Muscle of leg (tissue), 11 donors: Measurements from ENCODE around the gene SCUBE1. TPM values are rescaled to one million over a fixed set of nuclear protein-coding genes. Genes with fewer than 3 reads are reported as not detected.

Source experiments
- DNase-seq: peaks from one replicate; pipeline ENCODE4 v3.0.0; 2013
- H3K27ac ChIP-seq: one replicate; pipeline ENCODE4 v1.5.1; 2013; ENCODE audit warnings: mild to moderate bottlenecking, low read length, control low read depth
- H3K27me3 ChIP-seq: one replicate; pipeline ENCODE4 v1.6.1; 2013; ENCODE audit warnings: low read length; ENCODE audit not compliant: control insufficient read depth, insufficient read depth
- H3K36me3 ChIP-seq: one replicate; pipeline ENCODE4 v1.6.1; 2013; ENCODE audit warnings: low read length; ENCODE audit not compliant: control insufficient read depth, insufficient read depth
- H3K4me1 ChIP-seq: one replicate; pipeline ENCODE4 v1.6.1; 2013; ENCODE audit warnings: low read length; ENCODE audit not compliant: control insufficient read depth, insufficient read depth
- H3K4me3 ChIP-seq: one replicate; pipeline ENCODE4 v1.5.1; 2013; ENCODE audit warnings: low read length, control low read depth
- H3K9me3 ChIP-seq: replicated peaks from 2 replicates; pipeline ENCODE4 v1.6.1; 2013; ENCODE audit warnings: low read depth, low read length; ENCODE audit not compliant: control insufficient read depth
- WGBS: methylation state at CpG from one replicate; pipeline ENCODE4 v1.1.5; 2013; ENCODE audit warnings: missing lambda C conversion rate; ENCODE audit not compliant: insufficient coverage; 5-methylcytosine and 5-hydroxymethylcytosine counted together
- polyA plus RNA-seq, 8 donors: library from polyadenylated mRNA; unstranded; fragments of 120-200 nt; gene quantifications; one replicate each; pipeline versions ENCODE4 v1.2.1 to v1.2.3, GENCODE V29; 2013; ENCODE audit warnings: inconsistent platforms in 1 of 8, low replicate concordance in 1 of 8; ENCODE audit not compliant: insufficient read length in 8 of 8, insufficient read depth in 1 of 8
- total RNA-seq: library from RNA; stranded (reverse); fragments of 120-200 nt; gene quantifications from one replicate; pipeline ENCODE4 v1.2.4, GENCODE V29; 2013

SCUBE1 gene
- total and polyA plus RNA-seq, 9 donors, result 0.13 to 2.1 (median 0.45) TPM

DNA sequence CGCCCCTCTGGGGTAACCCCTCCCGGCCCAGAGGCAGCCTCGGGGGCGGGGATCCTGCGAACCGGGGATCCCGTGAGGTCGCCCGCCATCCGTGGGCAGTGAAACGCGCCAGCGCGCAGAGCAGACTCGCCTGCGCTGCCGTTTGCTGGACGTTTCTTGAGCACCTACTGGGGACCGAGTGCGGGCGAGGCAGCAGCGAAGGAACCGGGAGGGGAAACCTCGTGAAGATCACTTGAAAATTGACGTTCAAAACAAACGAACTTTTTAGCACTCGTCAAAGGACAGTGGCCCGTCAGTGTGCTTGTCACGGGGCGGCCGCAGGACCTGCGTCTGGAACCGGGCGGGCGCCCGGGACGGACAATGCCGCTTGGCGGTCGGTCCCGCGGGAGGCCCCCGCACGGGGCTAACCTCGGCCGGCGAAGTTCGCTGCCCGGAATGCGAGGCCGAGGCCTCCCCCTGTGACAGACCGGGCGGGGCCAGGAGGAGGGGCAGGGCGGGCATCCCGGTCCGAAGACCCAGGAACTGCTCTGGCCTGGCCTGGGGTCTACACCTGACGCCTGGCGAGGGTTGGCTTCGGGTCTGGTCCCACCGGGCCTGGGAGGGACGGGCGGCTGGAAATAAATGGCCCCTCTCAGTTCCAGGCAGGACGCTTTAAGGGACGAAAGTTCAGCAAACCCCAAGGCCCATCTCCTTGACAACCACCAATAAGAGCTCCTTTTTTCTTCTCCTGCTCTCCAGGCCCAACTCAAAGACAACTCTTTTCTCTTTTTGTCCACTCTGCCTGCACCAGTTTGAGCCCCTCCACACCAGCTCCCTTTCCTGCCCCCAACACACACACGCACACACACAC, 723 bp upstream of the SCUBE1 start:
- Histone ChIP-seq H3K27me3 (peaks cover 69% of the 10 kb centered on the region), H3K27ac (no peak overlapping the region), H3K9me3 (no peaks in the 10 kb centered on the region), H3K4me3 (no peak overlapping the region), H3K4me1 (peaks cover 13% of the 10 kb centered on the region), H3K36me3 (no peaks in the 10 kb centered on the region)
- peak; percentile 54 for DNase-seq
- WGBS, result 7% methylated on average over 63 of the region's 65 CpGs

DNA sequence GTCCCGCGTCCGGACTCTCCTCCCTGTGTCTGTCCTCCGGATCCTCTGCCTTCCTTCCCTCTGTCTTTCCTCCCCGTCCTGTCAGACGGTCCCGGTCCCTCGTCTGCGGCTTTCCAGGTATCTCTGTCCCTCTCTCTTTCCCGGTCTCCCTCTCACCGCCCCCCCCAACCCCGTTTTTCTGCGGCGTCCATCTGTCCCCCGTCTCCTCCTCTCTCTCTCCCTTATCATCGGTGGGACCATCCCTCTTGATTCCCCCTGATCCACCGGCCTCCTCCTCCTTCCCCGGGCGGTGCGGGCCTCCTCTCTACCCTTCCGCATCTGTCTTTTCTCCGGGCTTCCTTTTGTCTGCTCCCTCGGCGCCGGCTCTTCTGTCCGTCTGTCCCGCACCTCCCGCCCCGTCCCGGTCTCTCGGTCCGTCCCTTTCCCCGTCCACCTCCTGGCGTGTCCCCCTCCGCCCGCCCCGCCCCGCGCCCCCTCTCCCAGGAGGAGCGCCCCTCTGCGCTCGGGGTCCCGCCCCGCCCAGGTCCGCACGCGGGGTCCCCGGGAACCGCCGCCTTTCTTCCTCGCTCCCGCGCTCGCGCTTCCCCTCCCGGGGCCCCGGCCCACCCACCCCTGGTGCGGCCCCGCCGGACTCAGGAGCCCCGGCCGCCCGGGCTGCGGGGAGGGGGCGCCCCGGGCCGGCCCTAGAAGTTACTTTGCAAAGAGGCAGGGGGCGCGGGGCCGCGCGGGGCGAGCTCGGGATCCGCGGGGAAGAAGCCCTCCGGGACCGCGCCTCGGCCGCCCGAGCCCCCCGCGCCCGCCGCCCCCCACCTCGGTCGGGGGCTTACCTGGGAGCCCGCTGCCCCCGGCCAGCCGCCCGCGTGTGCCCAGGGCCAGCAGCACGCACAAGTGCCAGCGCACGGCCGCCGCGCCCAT, 568 bp downstream of the SCUBE1 start:
- Histone ChIP-seq H3K27ac (no peak overlapping the region), H3K4me1 (peaks cover 13% of the 10 kb centered on the region), H3K9me3 (no peaks in the 10 kb centered on the region), H3K4me3 (no peak overlapping the region), H3K36me3 (no peaks in the 10 kb centered on the region), H3K27me3 (peaks cover 72% of the 10 kb centered on the region)
- no peak for DNase-seq
- WGBS, result under 1% methylated on average over 71 of the region's 99 CpGs

DNA sequence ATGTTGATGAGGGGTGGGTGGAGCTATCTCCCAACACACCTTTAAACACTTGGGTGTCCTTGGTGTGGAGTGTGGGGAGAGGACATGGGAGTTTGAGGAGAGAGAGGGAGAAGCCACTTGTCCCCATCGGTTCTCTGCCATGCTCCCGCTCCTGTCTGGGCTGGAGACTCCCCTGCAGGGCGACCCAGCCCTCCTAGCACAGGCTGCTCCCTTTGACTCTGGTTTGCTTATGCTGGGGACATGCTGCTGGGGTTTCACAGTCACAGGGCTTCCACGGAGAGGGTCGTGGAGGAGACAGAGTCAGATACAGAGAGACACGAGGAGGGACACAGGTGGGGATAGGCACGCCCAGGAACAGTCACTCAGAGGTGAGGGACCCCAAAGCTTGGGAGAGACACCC, 1.6 kb downstream of the SCUBE1 start:
- no peak overlapping the region for H3K4me3 ChIP-seq
- no peak for DNase-seq
- peaks cover 13% of the 10 kb centered on the region for H3K4me1 ChIP-seq
- WGBS, result 43% methylated on average over 7 of the region's 7 CpGs
- no peaks in the 10 kb centered on the region for H3K9me3 ChIP-seq
- peaks cover 70% of the 10 kb centered on the region for H3K27me3 ChIP-seq
- no peak overlapping the region for H3K27ac ChIP-seq
- H3K36me3 ChIP-seq, result no peaks in the 10 kb centered on the region

DNA sequence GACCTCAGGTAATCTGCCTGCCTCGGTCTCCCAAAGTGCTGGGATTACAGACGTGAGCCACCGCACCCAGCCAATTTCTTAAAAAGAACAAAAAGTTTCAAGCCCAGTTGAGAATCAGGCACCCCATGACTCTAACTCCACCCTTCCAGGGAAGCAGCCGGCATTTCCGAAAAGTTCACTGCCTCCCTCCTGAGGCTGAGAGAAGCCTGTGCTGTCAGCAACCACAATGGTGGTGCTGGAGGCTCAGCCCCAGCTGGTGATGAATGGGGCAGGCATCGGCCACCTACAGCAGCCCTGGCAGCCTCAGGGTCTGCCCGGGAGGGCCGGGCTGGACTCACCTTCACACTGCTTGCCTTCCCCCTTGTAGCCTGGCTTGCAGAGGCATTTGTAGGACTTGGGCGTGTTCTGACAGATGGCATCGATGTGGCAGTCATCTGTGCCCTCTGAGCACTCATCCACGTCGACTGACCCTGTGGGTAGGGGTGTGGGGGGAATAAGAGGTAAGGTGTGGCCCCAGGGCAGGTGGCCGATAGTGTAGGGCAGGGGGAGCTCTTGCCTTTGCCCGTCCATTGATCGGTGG, 4.3 kb downstream of the SCUBE1 start:
- Histone ChIP-seq H3K4me3 (no peak overlapping the region), H3K9me3 (no peaks in the 10 kb centered on the region), H3K27me3 (peaks cover 46% of the 10 kb centered on the region), H3K27ac (no peak overlapping the region), H3K36me3 (no peaks in the 10 kb centered on the region), H3K4me1 (peaks cover 3% of the 10 kb centered on the region)
- no peak for DNase-seq
- 80% methylated on average over 13 of the region's 15 CpGs for WGBS

DNA sequence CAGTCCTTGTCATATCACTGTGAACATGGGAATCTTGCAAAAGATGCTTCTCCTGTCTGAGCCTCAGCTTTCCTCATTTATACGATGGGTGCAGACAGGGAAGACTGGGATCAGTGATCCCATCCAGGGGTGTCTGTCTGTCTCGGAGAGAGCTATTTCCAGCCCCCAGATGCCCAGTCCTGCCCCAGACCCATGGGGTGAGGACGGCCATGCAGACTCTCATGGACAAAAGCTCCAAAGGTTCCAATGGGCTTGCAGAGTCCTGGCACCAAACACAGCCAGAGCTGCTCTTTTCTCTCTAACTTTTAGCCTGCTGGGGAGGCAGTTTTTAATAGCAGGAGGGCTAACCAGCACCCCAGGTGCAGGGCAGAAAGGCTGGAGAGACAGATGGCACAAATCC, 5.2 kb downstream of the SCUBE1 start:
- Histone ChIP-seq H3K4me3 (no peak overlapping the region), H3K27me3 (peaks cover 42% of the 10 kb centered on the region), H3K27ac (no peak overlapping the region), H3K4me1 (no peaks in the 10 kb centered on the region), H3K9me3 (no peaks in the 10 kb centered on the region), H3K36me3 (no peaks in the 10 kb centered on the region)
- no peak for DNase-seq
- WGBS, result 76% methylated on average over 3 of the region's 3 CpGs

DNA sequence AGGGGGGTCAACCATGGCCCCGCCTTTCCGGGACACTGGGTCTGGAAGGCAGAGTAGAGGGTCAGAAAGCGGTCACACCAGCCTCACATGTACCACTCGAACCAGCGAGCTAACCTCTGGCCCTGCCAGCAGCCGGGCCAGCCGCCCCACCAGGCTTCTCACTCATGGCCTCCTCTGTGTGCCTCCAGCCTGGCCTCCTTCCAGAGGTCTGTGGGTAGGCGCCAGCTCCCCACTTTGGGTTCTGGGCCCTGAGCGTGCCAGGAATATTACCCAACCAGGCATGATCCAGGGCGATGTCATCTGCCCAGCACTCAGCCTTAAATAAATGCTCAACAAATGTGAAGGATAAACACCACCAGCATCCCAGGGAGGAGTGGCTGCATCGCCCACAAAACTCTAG, 5.8 kb downstream of the SCUBE1 start:
- 83% methylated on average over 10 of the region's 11 CpGs for WGBS
- H3K4me3 ChIP-seq, result no peak overlapping the region
- H3K36me3 ChIP-seq, result no peaks in the 10 kb centered on the region
- no peaks in the 10 kb centered on the region for H3K9me3 ChIP-seq
- H3K27ac ChIP-seq, result no peak overlapping the region
- no peaks in the 10 kb centered on the region for H3K4me1 ChIP-seq
- H3K27me3 ChIP-seq, result peaks cover 41% of the 10 kb centered on the region
- no peak for DNase-seq

DNA sequence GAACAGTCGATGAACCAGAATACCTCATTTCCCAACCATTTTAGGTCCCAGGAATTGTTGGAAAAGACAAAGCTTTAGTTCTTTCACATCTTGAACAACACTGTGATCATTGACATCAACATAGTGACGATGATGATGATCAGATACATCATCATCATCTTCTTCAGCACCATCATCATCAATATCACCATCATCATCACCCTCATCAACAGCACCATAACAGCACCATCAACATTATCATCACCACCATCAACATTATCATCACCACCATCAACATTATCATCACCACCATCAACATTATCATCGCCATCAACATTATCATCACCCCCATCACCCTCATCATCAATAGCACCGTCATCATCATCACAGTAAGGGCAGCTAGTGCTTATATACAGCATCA, 8.8 kb downstream of the SCUBE1 start:
- H3K27ac ChIP-seq, result no peak overlapping the region
- H3K36me3 ChIP-seq, result no peaks in the 10 kb centered on the region
- no peak for DNase-seq
- H3K27me3 ChIP-seq, result peaks cover 15% of the 10 kb centered on the region
- H3K9me3 ChIP-seq, result no peaks in the 10 kb centered on the region
- no peaks in the 10 kb centered on the region for H3K4me1 ChIP-seq
- WGBS, result 90% methylated on average over 2 of the region's 4 CpGs
- H3K4me3 ChIP-seq, result no peak overlapping the region

DNA sequence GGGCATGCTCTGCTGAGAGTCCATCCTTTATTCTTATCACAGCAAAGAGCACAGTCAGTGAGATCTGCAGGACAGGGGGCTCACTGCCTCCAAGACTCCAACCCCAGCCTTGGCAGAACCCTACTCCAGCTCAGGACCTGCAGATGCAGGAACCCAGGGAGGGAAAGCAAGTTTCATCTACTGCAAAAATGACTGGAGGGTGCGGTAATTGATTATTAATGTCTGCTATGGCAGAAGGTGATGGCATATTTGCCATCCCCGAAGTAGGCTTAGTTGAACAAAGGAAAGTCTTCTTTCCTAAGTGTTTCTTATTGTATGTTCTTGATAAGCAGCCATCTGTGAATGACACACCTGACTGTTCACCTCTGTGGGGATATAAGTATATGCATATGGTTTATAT, 9.2 kb downstream of the SCUBE1 start:
- no peaks in the 10 kb centered on the region for H3K36me3 ChIP-seq
- no peak overlapping the region for H3K27ac ChIP-seq
- H3K4me3 ChIP-seq, result no peak overlapping the region
- H3K9me3 ChIP-seq, result no peaks in the 10 kb centered on the region
- no peak for DNase-seq
- peaks cover 14% of the 10 kb centered on the region for H3K27me3 ChIP-seq
- 100% methylated on average over 2 of the region's 2 CpGs for WGBS
- no peaks in the 10 kb centered on the region for H3K4me1 ChIP-seq

DNA sequence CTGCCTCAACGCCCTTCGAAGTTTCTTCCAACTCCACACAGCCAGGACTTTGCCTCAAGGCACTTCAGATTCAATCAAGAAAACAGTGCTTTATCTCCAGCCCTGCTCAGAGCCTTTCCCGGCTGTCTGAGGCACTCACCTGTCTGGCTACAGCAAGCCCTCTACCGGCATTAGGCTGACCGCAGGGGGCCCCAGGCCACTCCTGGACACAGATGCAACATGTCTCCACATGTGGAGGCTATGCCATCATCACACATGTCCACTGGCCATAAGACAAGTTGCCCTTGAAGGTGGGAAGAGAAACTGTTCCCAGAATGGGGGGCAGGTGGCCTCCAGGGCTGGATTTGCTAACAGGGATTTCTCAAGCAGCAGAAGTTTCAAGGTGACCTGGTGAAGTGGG, 10.0 kb downstream of the SCUBE1 start:
- no peaks in the 10 kb centered on the region for H3K9me3 ChIP-seq
- WGBS, result 61% methylated on average over 4 of the region's 5 CpGs
- no peak overlapping the region for H3K27ac ChIP-seq
- H3K4me3 ChIP-seq, result no peak overlapping the region
- no peaks in the 10 kb centered on the region for H3K36me3 ChIP-seq
- H3K4me1 ChIP-seq, result no peaks in the 10 kb centered on the region
- peaks cover 11% of the 10 kb centered on the region for H3K27me3 ChIP-seq
- DNase-seq, result no peak

DNA sequence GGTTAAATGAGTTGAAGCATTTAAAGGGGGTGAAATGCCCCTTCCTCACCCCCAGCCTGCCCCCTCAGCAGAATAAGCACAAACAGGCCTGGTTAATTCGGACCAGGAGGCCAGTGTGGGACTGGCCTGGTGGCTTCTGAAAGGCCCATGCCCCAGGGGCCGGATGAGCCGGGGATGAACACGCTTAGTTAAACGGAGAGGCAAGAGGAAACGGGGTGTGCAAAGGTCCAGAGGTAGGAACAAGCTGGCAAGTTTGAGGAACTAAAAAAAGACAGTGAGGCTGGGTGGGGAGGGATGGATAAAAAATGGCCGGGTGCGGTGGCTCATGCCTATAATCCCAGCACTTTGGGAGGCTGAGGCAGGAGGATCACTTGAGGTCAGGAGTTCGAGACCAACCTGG, 11.5 kb downstream of the SCUBE1 start:
- 97% methylated on average over 8 of the region's 9 CpGs for WGBS
- H3K27me3 ChIP-seq, result peaks cover 12% of the 10 kb centered on the region
- H3K4me3 ChIP-seq, result no peak overlapping the region
- no peaks in the 10 kb centered on the region for H3K4me1 ChIP-seq
- H3K9me3 ChIP-seq, result no peaks in the 10 kb centered on the region
- no peak for DNase-seq
- no peak overlapping the region for H3K27ac ChIP-seq
- H3K36me3 ChIP-seq, result no peaks in the 10 kb centered on the region
